Upper lobe of left lung (tissue), 4 donors: Measurements from ENCODE around the gene IFI44L.

Experiments used
- CTCF ChIP-seq, 6 experiments: fragments of 450-650 bp in 4 of 6; fragments of 200-600 bp in 2 of 6; sonication (generic) in 2 of 6; IDR thresholded peaks; one replicate each; pipeline ENCODE4 v1.5.1; 2016 to 2019; ENCODE audit warnings: antibody characterized with exemption in 6 of 6
- POLR2A ChIP-seq, 4 donors: fragments of 450-650 bp; IDR thresholded peaks; one replicate each; pipeline ENCODE4 v1.5.1; 2016 to 2017; ENCODE audit warnings: antibody characterized with exemption in 4 of 4, mild to moderate bottlenecking in 2 of 4

GRCh38 chr1:78599294-78599693, 21.0 kb upstream of the IFI44L start:
- no peak for TF ChIP-seq CTCF (IDR thresholded peaks at IDR 0.05)
- TF ChIP-seq POLR2A (IDR thresholded peaks at IDR 0.05), result no peak
